T follicular helper cell (primary cell): ENCODE measurements around the gene IMPG2.

Experiments used
- DNase-seq: peaks from one replicate; pipeline ENCODE4 v3.0.0-alpha.2; 2020; ENCODE audit warnings: low read depth

Gene IMPG2

GRCh38 chr3:101273608-101274007 lies 46.8 kb downstream of the IMPG2 start:
- no peak for DNase-seq

GRCh38 chr3:101273156-101273555 lies 47.2 kb downstream of the IMPG2 start:
- DNase-seq = no peak

GRCh38 chr3:101271728-101272127 lies 48.6 kb downstream of the IMPG2 start:
- no peak for DNase-seq

- DNase-seq = no peak
Observed at GRCh38 chr3:101270149-101270548, 50.2 kb downstream of the IMPG2 start.

DNA sequence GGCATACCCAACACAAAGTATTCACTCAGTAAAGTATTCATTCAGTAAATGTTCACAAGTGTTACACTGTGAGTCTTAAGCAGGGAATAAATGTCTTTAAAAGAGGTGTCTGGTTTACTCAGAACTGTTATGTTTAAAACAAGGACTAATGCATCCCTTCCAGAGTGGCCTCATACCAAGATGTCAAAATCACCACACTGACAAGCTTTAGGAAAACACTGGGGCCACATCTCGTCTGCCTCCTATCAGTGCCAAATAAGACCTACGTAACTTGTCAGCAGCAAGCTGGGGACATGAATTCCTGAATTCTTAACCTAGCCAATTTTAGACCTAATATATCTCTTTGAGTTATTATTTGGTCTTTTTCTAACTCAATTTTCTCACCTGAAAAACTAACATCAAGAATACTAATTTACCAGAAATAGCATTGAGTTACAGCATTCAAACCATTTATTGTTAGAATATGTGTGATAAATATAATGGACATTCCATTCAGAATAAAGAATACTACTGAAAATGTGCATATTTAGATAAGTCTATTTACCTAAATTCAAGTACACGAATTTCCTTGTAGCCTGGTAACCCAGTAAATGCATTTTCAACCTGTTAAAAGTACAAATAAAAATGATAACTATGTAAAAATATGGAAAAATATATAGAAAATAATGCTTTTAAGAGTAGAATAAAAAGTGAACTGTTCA lies 51.3 kb downstream of the IMPG2 start:
- no peak for DNase-seq

DNA sequence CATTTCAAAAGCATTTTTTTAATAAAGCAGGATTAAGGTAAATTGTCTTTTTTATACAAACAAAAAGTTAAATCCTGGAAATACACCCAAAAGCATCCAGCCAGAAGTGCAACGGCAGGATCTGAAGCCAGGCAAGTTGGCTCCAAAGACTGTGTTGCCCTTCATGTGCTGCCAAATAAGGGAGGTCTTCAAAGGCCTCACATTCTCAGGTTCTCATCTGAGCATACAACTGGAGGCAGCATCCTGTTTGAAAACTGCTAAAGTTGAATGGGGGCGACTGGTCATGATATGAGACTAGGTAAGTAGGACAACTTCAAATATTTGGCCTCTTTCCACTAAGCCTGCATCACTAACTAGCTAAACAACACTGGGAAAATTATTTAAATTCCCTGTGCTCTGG lies 52.2 kb downstream of the IMPG2 start:
- DNase-seq = no peak

DNA sequence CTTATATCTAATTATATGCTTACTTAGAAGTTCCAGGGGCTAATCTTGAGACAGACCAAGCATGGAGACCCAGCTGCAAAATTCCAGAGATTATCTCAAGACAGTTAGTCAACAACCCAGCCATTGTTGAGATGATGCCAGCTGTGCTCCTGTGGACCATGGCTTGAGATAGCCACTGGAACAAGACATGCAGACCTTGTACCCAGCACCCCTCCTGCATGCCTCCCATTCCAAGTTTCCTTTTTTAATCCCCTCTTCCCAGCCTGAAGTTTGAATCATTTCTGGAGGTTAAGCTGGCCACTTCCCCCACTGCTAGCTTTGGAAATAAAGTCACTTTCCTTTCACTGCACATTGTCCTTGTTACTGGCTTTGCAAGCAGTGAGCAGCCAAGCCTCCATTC lies 53.8 kb downstream of the IMPG2 start:
- no peak for DNase-seq

GRCh38 chr3:101266071-101266470 lies 54.3 kb downstream of the IMPG2 start:
- no peak for DNase-seq

- DNase-seq = no peak
Observed at GRCh38 chr3:101262393-101263240, 57.8 kb downstream of the IMPG2 start.

DNA sequence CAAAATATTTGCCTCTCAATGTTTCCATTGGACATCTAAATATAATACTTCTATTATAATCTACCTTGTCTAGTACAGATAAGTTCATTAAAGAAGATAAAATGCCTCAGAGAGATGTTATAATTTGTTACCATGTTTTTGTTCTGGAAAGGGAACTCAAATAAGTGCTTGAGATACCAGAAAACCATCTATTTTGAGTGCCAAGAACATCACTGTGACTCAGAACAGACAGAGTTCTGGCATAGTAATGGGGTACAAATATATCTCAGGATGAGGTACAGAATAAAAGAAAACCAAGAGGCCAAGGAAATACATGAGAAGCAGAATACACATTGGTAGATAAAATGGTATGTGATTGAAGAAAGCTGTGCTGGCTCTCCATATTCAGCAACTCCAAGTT lies 58.9 kb downstream of the IMPG2 start:
- DNase-seq = no peak

- no peak for DNase-seq
Observed at GRCh38 chr3:101259485-101260341, 60.7 kb downstream of the IMPG2 start.

DNA sequence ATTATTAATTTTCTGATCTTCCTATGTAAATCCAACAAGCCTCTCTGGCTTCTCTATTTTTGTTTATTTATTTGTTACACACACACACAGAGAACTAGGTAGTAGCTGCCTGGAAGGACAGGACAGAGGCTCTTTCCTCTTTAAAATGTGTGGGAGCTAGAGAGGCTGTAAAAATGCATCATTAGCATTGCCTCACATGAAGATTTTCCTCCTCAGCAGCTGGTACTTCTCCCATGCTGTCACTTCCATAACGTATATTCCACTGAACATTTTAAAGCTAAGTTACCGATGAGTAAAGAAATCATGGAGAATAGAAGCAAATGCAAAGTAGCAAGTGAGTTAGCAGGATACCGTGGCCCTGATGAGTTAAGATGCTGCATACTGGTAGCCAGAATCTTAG lies 63.9 kb downstream of the IMPG2 start:
- no peak for DNase-seq

DNA sequence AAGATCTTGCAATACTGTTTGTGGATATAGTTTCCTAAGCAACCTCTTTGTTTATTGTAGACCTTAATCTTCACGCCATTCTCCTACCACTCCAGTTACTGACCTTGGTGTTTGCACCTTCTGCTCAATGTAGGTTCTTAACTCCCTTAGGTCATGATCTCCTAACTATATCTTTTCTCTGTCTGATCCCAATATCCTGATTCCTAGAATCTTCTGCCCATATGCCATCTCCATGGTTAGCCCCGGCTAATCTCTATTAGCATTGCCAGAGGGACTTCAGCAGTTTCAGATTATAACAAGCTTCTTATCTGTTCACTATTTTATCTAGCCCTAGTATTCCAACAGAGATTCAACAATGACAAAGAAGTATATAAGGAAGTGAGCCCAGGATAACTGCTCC lies 64.9 kb downstream of the IMPG2 start:
- DNase-seq = no peak

GRCh38 chr3:101253396-101253795 lies 67.0 kb downstream of the IMPG2 start:
- no peak for DNase-seq

- no peak for DNase-seq
Observed at GRCh38 chr3:101252945-101253344, 67.4 kb downstream of the IMPG2 start.

- no peak for DNase-seq
Observed at GRCh38 chr3:101252307-101252706, 68.1 kb downstream of the IMPG2 start.

DNA sequence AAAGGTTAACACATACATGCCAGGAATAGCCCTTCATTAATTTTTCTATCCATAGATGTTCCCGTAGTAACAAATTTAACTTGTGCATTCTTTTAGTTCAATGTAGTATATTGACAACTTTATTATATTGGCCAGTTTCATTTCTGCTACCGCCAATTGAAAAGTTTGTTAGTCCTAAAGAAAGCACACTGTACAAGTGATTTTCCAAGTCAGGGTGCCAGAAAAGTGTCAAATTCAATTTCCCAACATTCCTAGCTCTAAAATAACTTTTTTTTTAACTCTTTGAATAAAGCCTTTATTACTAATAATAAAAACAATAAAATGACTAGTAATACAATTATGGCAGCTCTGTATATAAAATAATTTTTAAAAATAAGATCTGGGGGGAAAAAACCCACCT lies 68.9 kb downstream of the IMPG2 start:
- DNase-seq = no peak

- DNase-seq = no peak
Observed at GRCh38 chr3:101249522-101249921, 70.9 kb downstream of the IMPG2 start.

GRCh38 chr3:101248736-101249135 lies 71.6 kb downstream of the IMPG2 start:
- DNase-seq = no peak

GRCh38 chr3:101244212-101244575 lies 76.2 kb downstream of the IMPG2 start:
- no peak for DNase-seq

DNA sequence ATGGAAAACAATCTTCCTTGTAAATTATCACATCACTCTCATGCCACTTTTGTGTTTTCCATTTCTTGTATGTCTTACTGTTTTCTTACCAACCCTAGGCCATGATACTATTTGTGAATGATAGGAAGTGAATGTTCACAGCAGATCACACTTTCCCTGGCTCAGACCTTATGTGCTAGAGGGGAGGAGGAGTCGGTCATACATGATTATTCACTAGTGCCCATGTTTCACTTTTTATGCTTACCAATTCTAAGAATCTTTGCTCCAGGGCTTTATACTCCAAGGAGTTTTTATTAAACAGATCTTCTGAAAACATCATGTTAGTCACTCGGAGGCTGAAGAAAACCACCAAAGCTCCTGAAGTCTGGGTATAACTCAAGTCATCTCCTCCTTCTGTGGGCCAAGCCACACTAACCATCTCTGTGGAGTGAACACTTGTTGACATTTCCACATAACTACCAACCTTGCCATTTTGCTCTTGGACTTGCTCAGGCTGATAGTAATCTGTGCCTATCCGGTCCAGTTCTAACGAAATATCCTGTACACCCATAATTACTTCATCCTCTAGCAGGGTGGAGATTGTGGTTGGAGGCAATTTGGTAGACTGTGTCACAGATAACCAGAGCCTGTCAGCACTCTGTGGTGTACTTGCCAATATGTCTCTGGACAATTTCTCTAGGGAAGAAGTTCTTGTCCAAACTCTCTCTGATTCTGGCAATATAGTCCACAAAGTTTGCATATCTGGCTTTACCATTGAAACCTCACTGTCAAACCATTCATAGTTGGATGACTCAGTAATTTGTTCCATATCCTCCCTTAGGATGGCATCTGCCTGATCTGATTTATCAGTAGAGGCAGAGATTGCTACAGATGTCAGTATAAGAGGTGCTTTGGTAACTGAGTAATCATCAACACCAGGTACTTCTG lies 76.8 kb downstream of the IMPG2 start:
- DNase-seq = no peak
